Measurements from ENCODE around the gene ARRDC1. TPM values are rescaled to one million over a fixed set of nuclear protein-coding genes. Genes with fewer than 3 reads are reported as not detected.

Gene ARRDC1
- total and polyA plus RNA-seq, 9 of the 15 experiments (the other 6 are each of a cell fraction or from before 2014, with no cell fraction given), result 0.21 to 45.3 (median 18.6) TPM

DNA sequence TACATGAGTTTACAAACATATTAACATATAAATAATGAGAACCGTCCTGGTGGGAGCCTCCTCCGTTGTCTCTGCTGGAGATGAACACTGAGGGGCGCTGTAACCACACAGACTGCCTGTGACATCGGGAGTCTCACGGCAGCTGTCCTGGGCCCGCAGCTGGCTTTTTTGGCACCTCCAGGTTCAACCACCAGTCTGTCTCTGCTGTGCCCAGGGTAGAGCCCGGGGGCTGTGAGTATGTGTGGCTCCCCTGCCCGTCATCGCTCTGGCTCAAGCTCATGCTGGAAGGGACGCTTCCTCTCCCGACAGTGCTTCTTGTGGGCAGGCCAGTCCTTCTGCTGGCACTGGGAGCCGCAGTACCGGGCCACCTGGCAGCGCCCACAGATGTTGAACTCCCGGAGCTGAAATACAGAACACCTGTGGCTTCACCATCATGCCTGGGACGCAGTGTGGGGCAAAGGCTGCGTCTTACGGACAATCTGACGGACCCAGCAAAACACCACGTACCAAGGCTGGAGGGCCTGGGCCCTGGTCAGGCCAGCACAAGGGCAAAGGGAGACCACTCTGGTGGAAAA, 23.1 kb upstream of the ARRDC1 start (continued):
- peak; percentile 51; the same call in 1 of the 2 replicates for TF ChIP-seq REST (IDR thresholded peaks at IDR 0.05; ENCODE audit: borderline replicate concordance)
- TF ChIP-seq REST (CRISPR knock-in tag; IDR thresholded peaks at IDR 0.05; ENCODE audit: low read depth), result no peak
- TF ChIP-seq MYNN (IDR thresholded peaks at IDR 0.05), result peak; percentile 41; the same call in 1 of the 2 replicates
- TF ChIP-seq MYNN (CRISPR knock-in tag; IDR thresholded peaks at IDR 0.05), result no peak
- no peak for TF ChIP-seq MYC (IDR thresholded peaks at IDR 0.05; ENCODE audit: low read depth, low read length)
- TF ChIP-seq MYC (CRISPR knock-in tag; IDR thresholded peaks at IDR 0.05; ENCODE audit: borderline replicate concordance, low read depth), result no peak
- TF ChIP-seq, protein P1, sequence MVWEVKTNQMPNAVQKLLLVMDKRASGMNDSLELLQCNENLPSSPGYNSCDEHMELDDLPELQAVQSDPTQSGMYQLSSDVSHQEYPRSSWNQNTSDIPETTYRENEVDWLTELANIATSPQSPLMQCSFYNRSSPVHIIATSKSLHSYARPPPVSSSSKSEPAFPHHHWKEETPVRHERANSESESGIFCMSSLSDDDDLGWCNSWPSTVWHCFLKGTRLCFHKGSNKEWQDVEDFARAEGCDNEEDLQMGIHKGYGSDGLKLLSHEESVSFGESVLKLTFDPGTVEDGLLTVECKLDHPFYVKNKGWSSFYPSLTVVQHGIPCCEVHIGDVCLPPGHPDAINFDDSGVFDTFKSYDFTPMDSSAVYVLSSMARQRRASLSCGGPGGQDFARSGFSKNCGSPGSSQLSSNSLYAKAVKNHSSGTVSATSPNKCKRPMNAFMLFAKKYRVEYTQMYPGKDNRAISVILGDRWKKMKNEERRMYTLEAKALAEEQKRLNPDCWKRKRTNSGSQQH (CRISPR knock-in tag; IDR thresholded peaks at IDR 0.05), result no peak
- no peak for TF ChIP-seq MCM7 (IDR thresholded peaks at IDR 0.05)
- TF ChIP-seq POLR2G (IDR thresholded peaks at IDR 0.05; ENCODE audit: low read depth, low read length), result peak; percentile 47
- TF ChIP-seq RAD21 (CRISPR knock-in tag; conservative IDR thresholded peaks at IDR 0.05 in 1 of 2, IDR thresholded peaks at IDR 0.05 in 1 of 2), result peak; percentile 31 to 56
- no peak for TF ChIP-seq E2F3 (CRISPR knock-in tag; IDR thresholded peaks at IDR 0.05)
- TF ChIP-seq DEAF1 (CRISPR knock-in tag; IDR thresholded peaks at IDR 0.05), result peak; percentile 40; the same call in 1 of the 2 replicates
- TF ChIP-seq ZNF217 (CRISPR knock-in tag; IDR thresholded peaks at IDR 0.05), result no peak
- no peak for TF ChIP-seq FOXA1 (IDR thresholded peaks at IDR 0.05; ENCODE audit: borderline replicate concordance)
- TF ChIP-seq RBFOX2 (IDR thresholded peaks at IDR 0.05; ENCODE audit: low read depth, low read length), result peak; percentile 42; the same call in 1 of the 2 replicates

Data from K562 (cell line).